ENCODE results near the gene ECT2. TPM values are rescaled to one million over a fixed set of nuclear protein-coding genes. Genes with fewer than 3 reads are reported as not detected.

ECT2 gene
- polyA plus RNA-seq, 3 donors, result 2.6 to 3.3 (median 2.7) TPM

DNA sequence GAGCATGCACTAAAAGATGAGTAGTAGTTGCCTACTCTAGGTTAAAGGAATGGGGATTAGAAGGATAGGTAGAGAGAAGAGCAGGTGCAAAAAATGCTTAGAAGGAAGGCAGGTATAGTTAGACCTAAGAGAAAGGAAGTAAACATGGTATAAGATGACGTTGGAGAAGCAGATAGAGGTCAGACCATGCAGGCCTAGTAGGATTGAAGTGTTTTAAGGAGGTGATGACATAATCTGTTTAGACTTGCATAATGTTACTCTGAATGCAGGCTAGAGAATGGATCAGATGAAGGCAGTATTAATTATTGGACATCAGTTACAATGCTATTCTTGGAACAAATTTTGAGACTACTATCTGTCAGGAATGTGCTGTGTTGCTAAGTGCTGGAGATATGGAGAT, 11.1 kb upstream of the ECT2 start:
- TF ChIP-seq CTCF (IDR thresholded peaks at IDR 0.05), result no peak
- H3K4me1 Mint-ChIP-seq, result no peaks in the 10 kb centered on the region
- no peak overlapping the region for H3K27ac ChIP-seq (ENCODE audit: low read depth in 1 of 2, low read length in 2 of 2)
- H3K9me3 Mint-ChIP-seq, result peaks cover 0 to 11% (median 1%) of the 10 kb centered on the region in 7 donors
- H2AFZ ChIP-seq (ENCODE audit: insufficient read depth, low read depth, low read length, poor library complexity, severe bottlenecking), result no peak overlapping the region
- no peak overlapping the region for H3K27ac Mint-ChIP-seq
- H3K27me3 ChIP-seq (ENCODE audit: control insufficient read depth in 2 of 2, insufficient read depth in 2 of 2, low read length in 2 of 2), result no peaks in the 10 kb centered on the region
- no peaks in the 10 kb centered on the region for H3K4me1 ChIP-seq (ENCODE audit: control insufficient read depth in 1 of 2, insufficient read depth in 2 of 2, low read length in 2 of 2)
- no peaks in the 10 kb centered on the region for H4K20me1 ChIP-seq (ENCODE audit: insufficient read depth, low read length)
- DNase-seq, result no peak
- no peak overlapping the region for H3K9ac ChIP-seq (ENCODE audit: insufficient read depth, low read length, poor library complexity, severe bottlenecking)
- H3K79me2 ChIP-seq (ENCODE audit: insufficient read depth, low read length), result no peaks in the 10 kb centered on the region
- no peaks in the 10 kb centered on the region for H3K36me3 Mint-ChIP-seq
- H3K36me3 ChIP-seq (replicated peaks in 1 of 2; ENCODE audit: control insufficient read depth in 1 of 2, insufficient read depth in 2 of 2, low read length in 2 of 2), result no peaks in the 10 kb centered on the region
- H3K4me3 Mint-ChIP-seq, result no peak overlapping the region
- H3K9me3 ChIP-seq (replicated peaks in 1 of 2; ENCODE audit: control insufficient read depth in 1 of 2, insufficient read depth in 1 of 2, low read length in 2 of 2), result no peaks in the 10 kb centered on the region
- intact Hi-C loops (cut with micrococcal nuclease), result no loop called here
- peaks cover 0 to 5% (median 4%) of the 10 kb centered on the region in 3 donors for H3K27me3 Mint-ChIP-seq (ENCODE audit: low read depth in 3 of 3)
- no peak overlapping the region for H3K4me3 ChIP-seq (replicated peaks in 1 of 3; ENCODE audit: low read depth in 2 of 3, low read length in 3 of 3)
- WGBS (ENCODE audit: insufficient coverage), result 55% methylated on average over 1 of the region's 1 CpG
- no peak overlapping the region for H3K4me2 ChIP-seq (replicated peaks; ENCODE audit: extremely low read depth, low read length, poor library complexity, severe bottlenecking)

DNA sequence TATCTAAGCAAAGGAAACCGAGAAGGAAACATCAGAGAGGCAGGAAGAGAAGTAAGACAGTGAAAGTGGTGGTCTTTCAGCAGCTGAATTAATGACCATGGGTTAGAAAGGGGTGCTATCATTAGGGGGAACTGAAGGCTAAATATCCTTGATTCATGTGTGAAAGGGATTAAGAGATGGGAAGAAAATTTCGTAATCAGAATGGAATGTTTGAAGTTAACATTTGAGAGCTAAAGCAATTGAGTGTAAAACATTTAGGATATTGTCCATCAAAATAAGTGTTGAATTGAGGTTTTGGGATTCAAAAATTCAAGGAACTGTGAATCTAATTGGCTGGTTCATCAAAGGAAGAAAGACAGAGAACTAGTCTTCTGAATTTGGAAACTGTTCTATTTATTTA, 4.1 kb upstream of the ECT2 start:
- TF ChIP-seq CTCF (IDR thresholded peaks at IDR 0.05), result no peak
- intact Hi-C loops (cut with micrococcal nuclease), result no loop called here
- peaks cover 0 to 3% (median 0%) of the 10 kb centered on the region in 7 donors for H3K9me3 Mint-ChIP-seq
- peaks cover 0 to 7% (median 4%) of the 10 kb centered on the region in 3 donors for H3K27me3 Mint-ChIP-seq (ENCODE audit: low read depth in 3 of 3)
- no peak overlapping the region for H3K9ac ChIP-seq (ENCODE audit: insufficient read depth, low read length, poor library complexity, severe bottlenecking)
- no peak for DNase-seq
- H3K4me2 ChIP-seq (replicated peaks; ENCODE audit: extremely low read depth, low read length, poor library complexity, severe bottlenecking), result no peak overlapping the region
- H3K9me3 ChIP-seq (replicated peaks in 1 of 2; ENCODE audit: control insufficient read depth in 1 of 2, insufficient read depth in 1 of 2, low read length in 2 of 2), result no peaks in the 10 kb centered on the region
- peaks cover 10% of the 10 kb centered on the region in 2 donors for H3K4me1 ChIP-seq (ENCODE audit: control insufficient read depth in 1 of 2, insufficient read depth in 2 of 2, low read length in 2 of 2)
- no peaks in the 10 kb centered on the region for H3K27me3 ChIP-seq (ENCODE audit: control insufficient read depth in 2 of 2, insufficient read depth in 2 of 2, low read length in 2 of 2)
- H3K79me2 ChIP-seq (ENCODE audit: insufficient read depth, low read length), result peaks cover 8% of the 10 kb centered on the region
- no peak overlapping the region for H3K4me3 ChIP-seq (replicated peaks in 1 of 3; ENCODE audit: low read depth in 2 of 3, low read length in 3 of 3)
- no peak overlapping the region for H3K27ac ChIP-seq (ENCODE audit: low read depth in 1 of 2, low read length in 2 of 2)
- H2AFZ ChIP-seq (ENCODE audit: insufficient read depth, low read depth, low read length, poor library complexity, severe bottlenecking), result peak overlapping the region; percentile 36
- 77% methylated on average over 1 of the region's 2 CpGs for WGBS (ENCODE audit: insufficient coverage)
- H3K36me3 Mint-ChIP-seq, result no peaks in the 10 kb centered on the region
- H3K4me1 Mint-ChIP-seq, result peaks cover 8% of the 10 kb centered on the region
- no peaks in the 10 kb centered on the region for H4K20me1 ChIP-seq (ENCODE audit: insufficient read depth, low read length)
- no peak overlapping the region for H3K27ac Mint-ChIP-seq
- no peaks in the 10 kb centered on the region for H3K36me3 ChIP-seq (replicated peaks in 1 of 2; ENCODE audit: control insufficient read depth in 1 of 2, insufficient read depth in 2 of 2, low read length in 2 of 2)
- no peak overlapping the region for H3K4me3 Mint-ChIP-seq
